HepG2 (cell line): ENCODE measurements around the gene VAMP5. TPM values are rescaled to one million over a fixed set of nuclear protein-coding genes. Genes with fewer than 3 reads are reported as not detected.

Experiments
- ATF7-NPFF ChIP-seq: sonication (generic); formaldehyde crosslinking; IDR thresholded peaks from 2 replicates; pipeline ENCODE4 v1.8.1; 2023; ENCODE audit warnings: mild to moderate bottlenecking, low read depth, missing genetic modification reagents, moderate library complexity
- ELF4 ChIP-seq: sonication (generic); formaldehyde crosslinking; IDR thresholded peaks from 2 replicates; pipeline ENCODE4 v1.5.0; 2020; ENCODE audit warnings: missing genetic modification reagents, mild to moderate bottlenecking, moderate library complexity, borderline replicate concordance
- FOXJ3 ChIP-seq: sonication (generic); formaldehyde crosslinking; IDR thresholded peaks from 2 replicates; pipeline ENCODE4 v1.4.0; 2020; ENCODE audit warnings: missing genetic modification reagents, mild to moderate bottlenecking, borderline replicate concordance
- HNRNPH1 ChIP-seq: fragments of 200-400 bp; formaldehyde crosslinking; optimal IDR thresholded peaks from 2 replicates; pipeline ENCODE3; 2017; ENCODE audit warnings: mild to moderate bottlenecking, low read depth, low read length
- MAFF ChIP-seq: IDR thresholded peaks from 2 replicates; pipeline ENCODE4 v1.6.1; 2011; ENCODE audit warnings: low read depth, low read length, improper control_type of control experiment
- SMYD3 ChIP-seq: sonication (generic); formaldehyde crosslinking; IDR thresholded peaks from 2 replicates; pipeline ENCODE4 v1.8.1; 2023; ENCODE audit warnings: mild to moderate bottlenecking, missing genetic modification reagents
- SP140L ChIP-seq: sonication (generic); formaldehyde crosslinking; IDR thresholded peaks from 2 replicates; pipeline ENCODE4 v1.4.0; 2020; ENCODE audit warnings: missing genetic modification reagents, borderline replicate concordance
- TARDBP ChIP-seq: sonication (generic); formaldehyde crosslinking; IDR thresholded peaks from 2 replicates; pipeline ENCODE4 v1.8.0; 2022; ENCODE audit warnings: mild to moderate bottlenecking, missing genetic modification reagents
- TBX2 ChIP-seq: sonication (generic); formaldehyde crosslinking; IDR thresholded peaks from 2 replicates; pipeline ENCODE4 v1.5.0; 2020; ENCODE audit warnings: missing genetic modification reagents, mild to moderate bottlenecking, borderline replicate concordance
- WIZ ChIP-seq: sonication (generic); formaldehyde crosslinking; IDR thresholded peaks from 2 replicates; pipeline ENCODE4 v1.5.1; 2020; ENCODE audit warnings: mild to moderate bottlenecking, missing genetic modification reagents
- ZBTB21 ChIP-seq: sonication (generic); formaldehyde crosslinking; IDR thresholded peaks from 2 replicates; pipeline ENCODE4 v1.4.0; 2020; ENCODE audit warnings: missing genetic modification reagents
- ZGPAT ChIP-seq: IDR thresholded peaks from 2 replicates; pipeline ENCODE4 v1.6.1; 2016; ENCODE audit warnings: mild to moderate bottlenecking
- ZNF138 ChIP-seq: sonication (generic); formaldehyde crosslinking; IDR thresholded peaks from 2 replicates; pipeline ENCODE4 v1.5.0; 2020; ENCODE audit warnings: mild to moderate bottlenecking, low read depth, missing genetic modification reagents
- ZNF296 ChIP-seq: sonication (generic); formaldehyde crosslinking; conservative IDR thresholded peaks from 2 replicates; pipeline ENCODE4 v1.5.0; 2020; ENCODE audit warnings: mild to moderate bottlenecking, missing genetic modification reagents
- ZNF362 ChIP-seq: sonication (generic); formaldehyde crosslinking; IDR thresholded peaks from 2 replicates; pipeline ENCODE4 v1.4.0; 2020; ENCODE audit warnings: missing genetic modification reagents, mild to moderate bottlenecking, borderline replicate concordance
- ZNF572 ChIP-seq: sonication (generic); formaldehyde crosslinking; IDR thresholded peaks from 2 replicates; pipeline ENCODE4 v1.5.1; 2020; ENCODE audit warnings: mild to moderate bottlenecking, missing genetic modification reagents
- ZNF574 ChIP-seq: sonication (generic); formaldehyde crosslinking; IDR thresholded peaks from 2 replicates; pipeline ENCODE4 v1.4.0; 2020; ENCODE audit warnings: missing genetic modification reagents
- ZNF674 ChIP-seq: sonication (generic); formaldehyde crosslinking; IDR thresholded peaks from 2 replicates; pipeline ENCODE4 v1.5.0; 2020; ENCODE audit warnings: low read depth, mild to moderate bottlenecking, missing genetic modification reagents
- ZNF724P ChIP-seq: sonication (generic); formaldehyde crosslinking; IDR thresholded peaks from 2 replicates; pipeline ENCODE4 v1.8.0; 2022; ENCODE audit warnings: missing genetic modification reagents, borderline replicate concordance
- polyA plus RNA-seq, 8 experiments: library from polyadenylated mRNA; depleted of rRNA in 3 of 8; stranded (reverse) in 7 of 8; unstranded in 1 of 8; fragments of >200 nt; fragmentation: Illumina TruSeq in 4 of 8; extraction: Trizol in 4 of 8; gene quantifications; 2 replicates each; pipeline versions ENCODE4 v1.2.1 to v1.2.3, GENCODE V29; 2011 to 2016; ENCODE audit warnings: low read depth in 4 of 8, missing spikeins in 1 of 8, mixed read lengths in 1 of 8; ENCODE audit not compliant: insufficient read depth in 1 of 8
- total RNA-seq, 5 experiments: library from RNA; depleted of rRNA; stranded (reverse); fragments of >200 nt; fragmentation: Illumina TruSeq; extraction: Trizol; gene quantifications; 2 replicates each; pipeline ENCODE4 v1.2.3, GENCODE V29; 2016; ENCODE audit warnings: low read depth in 1 of 5
- TF ChIP-seq, protein P1 (sequence below): sonication (generic); IDR thresholded peaks from 2 replicates; pipeline ENCODE4 v1.6.1; 2016; ENCODE audit warnings: low read depth, borderline replicate concordance
- TF ChIP-seq, protein P2 (sequence below): sonication (generic); formaldehyde crosslinking; IDR thresholded peaks from 2 replicates; pipeline ENCODE4 v1.8.0; 2022; ENCODE audit warnings: mild to moderate bottlenecking, missing genetic modification reagents, moderate library complexity

VAMP5 gene
- total and polyA plus RNA-seq, 2 of the 13 experiments (the other 11 are each of a cell fraction or from before 2014, with no cell fraction given): 7.2 to 56.7 TPM

DNA sequence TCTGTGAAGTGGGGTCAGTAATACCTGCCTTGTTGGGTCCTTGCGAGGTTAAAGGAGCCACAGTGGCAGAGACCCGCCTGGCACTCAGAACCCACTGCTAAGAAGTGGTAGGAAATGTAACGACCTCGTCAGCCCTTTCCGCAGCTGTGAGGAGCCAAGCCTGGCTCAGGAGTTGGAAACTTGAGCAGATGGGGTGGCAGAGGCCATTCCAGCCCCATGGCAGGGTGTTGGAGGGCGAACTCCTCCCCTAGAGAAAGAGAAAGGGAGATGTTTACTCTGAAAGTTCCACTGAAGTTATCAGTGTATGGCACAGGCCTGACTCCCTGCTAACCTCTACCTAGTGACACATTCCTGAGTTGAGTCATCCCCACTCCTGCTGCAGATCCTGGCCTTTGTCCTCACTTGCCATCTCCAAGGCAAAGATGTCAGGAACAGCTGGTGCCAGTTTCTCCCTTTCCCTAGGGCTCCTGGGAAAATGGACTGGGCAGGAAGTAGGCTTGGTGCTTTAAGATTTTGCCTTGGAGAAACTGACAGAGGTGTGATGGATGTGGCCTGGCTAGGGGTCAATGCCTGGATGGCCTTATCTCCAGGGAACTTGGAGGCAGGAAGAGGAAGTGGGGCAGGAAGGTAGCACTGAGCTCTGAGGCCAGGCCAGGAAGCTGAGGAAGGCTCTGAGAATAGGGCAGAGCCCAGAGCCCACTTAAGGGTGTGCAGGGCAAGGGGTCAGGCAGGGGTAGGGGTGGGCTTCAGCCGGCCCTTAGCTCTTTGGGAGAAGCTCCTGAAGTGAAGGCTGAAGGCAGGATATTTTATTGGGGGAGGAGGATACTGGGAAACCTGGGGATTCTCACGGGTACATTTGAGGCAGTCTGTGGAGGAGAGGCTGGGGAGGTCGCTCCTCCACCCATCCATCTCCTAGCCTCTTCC is 888 bp downstream of the VAMP5 start (continued):
- TF ChIP-seq, protein P1, sequence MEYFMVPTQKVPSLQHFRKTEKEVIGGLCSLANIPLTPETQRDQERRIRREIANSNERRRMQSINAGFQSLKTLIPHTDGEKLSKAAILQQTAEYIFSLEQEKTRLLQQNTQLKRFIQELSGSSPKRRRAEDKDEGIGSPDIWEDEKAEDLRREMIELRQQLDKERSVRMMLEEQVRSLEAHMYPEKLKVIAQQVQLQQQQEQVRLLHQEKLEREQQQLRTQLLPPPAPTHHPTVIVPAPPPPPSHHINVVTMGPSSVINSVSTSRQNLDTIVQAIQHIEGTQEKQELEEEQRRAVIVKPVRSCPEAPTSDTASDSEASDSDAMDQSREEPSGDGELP: peak; percentile 99
- peak; percentile 31 for TF ChIP-seq SMYD3 (CRISPR knock-in tag)
- 0 out of 2 replicates have a peak, but pooled peaks have one; percentile 28 for TF ChIP-seq ZBTB21
- peak; percentile 65; the same call in 1 of the 2 replicates for TF ChIP-seq ELF4
- no peak for TF ChIP-seq ZNF674 (CRISPR knock-in tag)
- TF ChIP-seq TARDBP (CRISPR knock-in tag): peak; percentile 96
- TF ChIP-seq ZNF572 (CRISPR knock-in tag): peak; percentile 99
- TF ChIP-seq, protein P2, sequence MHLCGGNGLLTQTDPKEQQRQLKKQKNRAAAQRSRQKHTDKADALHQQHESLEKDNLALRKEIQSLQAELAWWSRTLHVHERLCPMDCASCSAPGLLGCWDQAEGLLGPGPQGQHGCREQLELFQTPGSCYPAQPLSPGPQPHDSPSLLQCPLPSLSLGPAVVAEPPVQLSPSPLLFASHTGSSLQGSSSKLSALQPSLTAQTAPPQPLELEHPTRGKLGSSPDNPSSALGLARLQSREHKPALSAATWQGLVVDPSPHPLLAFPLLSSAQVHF (CRISPR knock-in tag): no peak
- TF ChIP-seq ZGPAT: peak; percentile 87; the same call in 1 of the 2 replicates
- TF ChIP-seq SP140L (CRISPR knock-in tag): no peak
- TF ChIP-seq WIZ (CRISPR knock-in tag): 0 out of 2 replicates have a peak, but pooled peaks have one; percentile 78
- 0 out of 2 replicates have a peak, but pooled peaks have one; percentile 2 for TF ChIP-seq ZNF724P (CRISPR knock-in tag)
- TF ChIP-seq ZNF362 (CRISPR knock-in tag): peak; percentile 34; the same call in 1 of the 2 replicates
- no peak for TF ChIP-seq ZNF138 (CRISPR knock-in tag)
- TF ChIP-seq ZNF296 (CRISPR knock-in tag): peak; percentile 24; the same call in 1 of the 2 replicates
- TF ChIP-seq TBX2: peak; percentile 94
- TF ChIP-seq MAFF: no peak
- 0 out of 2 replicates have a peak, but pooled peaks have one; percentile 8 for TF ChIP-seq ZNF574
- peak; percentile 83; the same call in 1 of the 2 replicates for TF ChIP-seq FOXJ3
- peak; percentile 51; the same call in 1 of the 2 replicates for TF ChIP-seq ATF7-NPFF (CRISPR knock-in tag)
- peak; percentile 61 for TF ChIP-seq HNRNPH1
